Esophagus mucosa (tissue), 1 donor: ENCODE data around the gene CRY2. TPM values are rescaled to one million over a fixed set of nuclear protein-coding genes. Genes with fewer than 3 reads are reported as not detected.
"Not testable (repeated sequence)": the region's sequence is repeated elsewhere in the genome, so short reads cannot be mapped to it uniquely, and the experiment has no call there.

Experiments
- ATAC-seq: fragments of 200-7000 bp; cut with Tn5 transposase; one replicate; pipeline ENCODE4 v1.9.1; 2020
- total RNA-seq: library from RNA; stranded (reverse); gene quantifications from one replicate; pipeline ENCODE4 v1.2.4, GENCODE V29; 2023
- donor health status: DM: yes; HTN: yes; CAD: no.

Gene CRY2
- total RNA-seq, 1 donor from 2014 or later: 6.6 TPM

DNA sequence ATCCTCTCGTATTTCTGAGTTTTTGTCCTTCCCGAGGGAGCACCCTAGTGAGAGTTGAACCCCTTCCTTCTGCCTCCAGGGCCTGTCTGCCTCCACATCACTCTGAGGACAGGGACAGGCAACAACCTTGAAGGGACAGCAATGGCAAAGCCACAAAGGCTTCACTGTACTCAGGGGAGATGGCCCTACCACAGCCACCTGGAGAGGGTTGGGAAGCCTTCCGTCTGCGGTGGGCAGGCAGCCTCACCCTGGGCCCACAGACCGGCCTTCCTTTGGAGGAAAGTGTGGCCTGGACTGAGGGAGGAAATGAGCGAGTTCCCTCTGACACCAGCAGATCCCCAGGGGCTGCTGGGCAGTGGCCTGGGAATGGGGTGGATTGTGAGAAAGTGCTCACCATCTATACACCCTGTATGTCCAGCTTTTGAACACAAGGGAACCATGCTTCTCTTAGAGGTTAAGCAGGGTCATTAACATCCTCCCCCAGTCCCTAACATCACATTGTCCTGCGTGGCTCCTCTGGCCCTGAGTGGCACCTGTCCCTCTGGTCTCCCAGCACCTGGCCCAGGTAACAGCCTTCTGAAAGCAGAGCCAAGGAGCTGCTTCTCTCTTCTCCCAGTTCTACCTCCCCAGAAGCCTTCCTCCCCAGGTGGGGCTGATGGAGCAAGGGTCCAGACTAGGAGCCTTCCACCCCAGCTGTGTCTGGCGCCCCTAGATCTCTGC, 35.5 kb upstream of the CRY2 start:
- no peak for ATAC-seq

- ATAC-seq: no peak
These were observed 34.4 kb upstream of the CRY2 start for GRCh38 chr11:45812581-45813548.

DNA sequence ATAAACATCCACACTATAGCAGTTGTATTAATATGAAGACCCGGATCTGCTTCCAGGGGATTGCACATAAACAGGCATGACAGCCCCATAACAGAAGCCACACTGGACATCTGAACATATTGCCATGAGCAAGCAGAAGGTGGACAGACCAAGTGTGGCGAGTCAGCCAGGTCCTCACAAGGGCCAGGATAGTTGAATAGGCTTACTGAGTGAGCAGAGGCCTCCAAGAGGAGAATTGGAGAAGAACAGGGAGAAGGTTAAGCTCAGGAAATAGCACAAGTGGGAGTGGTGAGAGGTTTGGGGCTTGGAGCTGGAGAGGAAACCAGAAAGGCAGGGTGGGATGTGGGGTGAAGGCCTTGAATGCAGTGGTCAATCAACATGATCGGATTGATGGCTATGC, 31.5 kb upstream of the CRY2 start:
- ATAC-seq: peak; percentile 26

DNA sequence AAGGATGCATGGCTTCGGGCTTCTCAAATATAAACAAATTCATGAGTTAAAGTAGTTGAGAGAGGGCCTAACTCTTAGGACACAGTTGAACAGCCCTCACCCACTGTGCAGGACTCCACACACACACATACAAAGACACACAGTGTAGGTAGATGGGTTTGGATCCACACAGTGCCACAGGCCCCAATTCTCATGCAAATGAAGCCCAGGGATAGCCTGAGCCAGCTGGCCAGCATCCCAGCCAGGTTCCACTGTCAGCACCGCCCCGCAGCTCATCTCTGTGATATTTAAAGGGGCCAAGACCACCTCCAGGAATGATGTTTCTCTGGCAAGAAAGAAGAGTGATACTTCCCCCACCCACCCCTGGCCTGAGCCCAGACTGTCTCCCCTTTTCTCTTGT, 30.7 kb upstream of the CRY2 start:
- ATAC-seq: peak; percentile 42

DNA sequence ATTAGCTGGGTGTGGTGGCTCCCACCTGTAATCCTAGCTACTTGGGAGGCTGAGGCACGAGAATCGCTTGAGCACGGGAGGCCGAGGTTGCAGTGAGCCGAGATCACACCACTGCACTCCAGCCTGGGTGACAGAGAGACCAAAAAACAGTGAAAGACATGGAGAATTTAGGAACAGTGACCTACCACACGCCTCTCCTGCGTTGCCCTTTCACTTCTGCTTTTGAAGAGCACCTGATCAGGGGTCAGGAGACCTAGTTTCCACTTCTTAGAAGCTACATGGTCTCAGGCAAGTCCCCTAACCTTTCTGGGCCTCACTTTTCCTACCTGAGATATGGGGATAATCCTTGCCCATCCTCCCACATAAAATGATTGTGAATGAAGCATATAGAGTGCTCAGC, 30.1 kb upstream of the CRY2 start:
- no peak for ATAC-seq

- no peak for ATAC-seq
These were observed 28.2 kb upstream of the CRY2 start for GRCh38 chr11:45818961-45819605.

DNA sequence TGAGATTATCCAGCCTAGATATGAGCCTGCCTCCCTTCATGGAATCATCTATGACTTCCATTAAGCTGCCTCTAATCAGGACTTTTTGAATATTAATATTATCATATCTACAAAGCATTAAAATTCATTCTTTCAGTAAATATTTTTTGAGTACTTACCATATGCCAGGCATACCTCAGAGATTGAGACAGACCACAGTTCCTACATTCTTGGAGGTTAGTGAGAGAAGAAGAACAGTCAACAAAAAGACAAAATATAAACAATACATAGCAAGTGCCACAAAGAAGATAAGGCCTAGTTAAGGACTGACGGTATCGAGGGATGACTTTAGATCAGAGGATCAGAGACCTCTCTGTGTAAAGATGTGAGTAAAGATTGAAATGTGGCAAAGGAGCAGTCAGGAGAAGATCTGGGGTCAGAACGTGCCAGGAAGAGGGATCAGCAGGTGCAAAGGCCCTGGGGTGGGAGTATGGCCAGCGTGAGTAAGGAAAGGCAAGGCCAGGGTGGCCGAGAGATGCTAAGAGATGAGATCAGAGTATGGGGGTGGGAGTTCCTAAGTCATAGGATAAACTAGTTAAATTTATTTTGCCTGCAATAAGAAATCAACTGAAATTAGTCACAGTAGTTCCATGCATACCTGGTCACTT, 26.9 kb upstream of the CRY2 start:
- ATAC-seq: no peak

- ATAC-seq: not testable (repeated sequence)
These were observed 20.8 kb upstream of the CRY2 start for GRCh38 chr11:45826492-45826891.

GRCh38 chr11:45827123-45827522, 20.2 kb upstream of the CRY2 start:
- no peak for ATAC-seq

- no peak for ATAC-seq
These were observed 18.3 kb upstream of the CRY2 start for GRCh38 chr11:45828996-45829395.

DNA sequence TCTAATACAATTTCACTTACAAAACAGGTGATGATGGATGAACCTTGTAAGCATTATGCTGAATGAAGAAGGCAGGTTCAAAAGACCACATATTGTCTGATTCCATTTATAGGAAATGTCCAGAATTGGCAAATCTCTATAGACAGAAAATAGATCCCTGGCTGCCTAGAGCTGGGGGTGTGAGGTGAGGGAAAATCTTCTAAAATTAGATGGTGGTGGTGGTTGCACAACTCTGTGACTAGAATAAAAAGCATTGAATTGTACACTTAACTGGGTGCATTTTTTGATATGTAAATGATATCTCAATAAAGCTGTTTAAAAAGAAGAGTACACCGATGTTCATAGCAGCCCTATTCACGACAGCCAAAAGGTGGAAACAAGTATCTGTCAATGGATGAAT, 16.7 kb upstream of the CRY2 start:
- no peak for ATAC-seq

DNA sequence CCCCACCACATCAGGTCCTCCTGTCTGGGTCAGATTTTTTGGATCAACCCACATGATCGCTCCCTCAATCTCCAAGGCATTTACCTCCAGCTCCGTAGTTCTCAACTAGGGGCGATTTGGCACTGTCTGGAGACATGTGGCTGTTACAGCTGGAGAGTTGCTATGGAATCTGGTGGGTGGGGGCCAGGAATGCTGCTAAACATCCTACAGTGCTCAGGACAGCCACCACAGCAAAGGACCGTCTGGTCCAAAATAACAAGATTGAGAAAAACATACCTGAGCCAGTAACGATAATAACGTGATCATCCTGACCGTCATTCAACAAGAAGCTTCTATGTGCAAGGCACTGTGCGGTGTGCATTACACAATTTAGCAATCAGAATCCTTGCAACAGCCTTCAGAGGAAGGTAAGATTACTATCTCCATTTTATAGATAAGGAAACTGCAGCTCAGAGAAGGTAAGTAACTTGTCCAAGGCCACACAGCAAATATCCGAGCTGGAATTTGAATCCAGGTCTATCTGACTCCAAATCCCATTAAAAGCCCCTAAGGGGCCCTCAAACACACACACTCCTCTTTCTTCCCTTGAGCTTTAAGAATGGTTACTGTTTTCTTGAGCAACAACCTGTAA, 14.3 kb upstream of the CRY2 start:
- ATAC-seq: no peak

- no peak for ATAC-seq
These were observed 13.5 kb upstream of the CRY2 start for GRCh38 chr11:45833761-45834160.

GRCh38 chr11:45834298-45834756, 12.9 kb upstream of the CRY2 start:
- ATAC-seq: no peak

- ATAC-seq: no peak
These were observed 8.1 kb upstream of the CRY2 start for GRCh38 chr11:45839204-45839603.

DNA sequence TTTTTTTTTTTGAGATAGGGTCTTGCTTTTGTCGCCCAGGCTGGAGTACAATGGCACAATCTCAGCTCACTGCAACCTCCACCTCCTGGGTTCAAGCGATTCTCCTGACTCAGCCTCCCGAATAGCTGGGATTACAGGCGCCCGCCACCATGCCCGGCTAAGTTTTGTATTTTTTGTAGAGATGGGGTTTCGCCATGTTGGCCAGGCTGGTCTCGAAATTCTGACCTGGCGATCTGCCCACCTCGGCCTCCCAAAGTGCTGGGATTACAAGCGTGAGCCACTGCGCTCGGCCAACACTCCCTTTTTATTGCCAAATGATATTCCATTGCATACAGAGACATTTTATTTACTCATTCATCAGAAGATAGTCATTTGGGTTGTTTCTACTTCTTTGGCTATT, 7.0 kb upstream of the CRY2 start:
- ATAC-seq: not testable (repeated sequence)

DNA sequence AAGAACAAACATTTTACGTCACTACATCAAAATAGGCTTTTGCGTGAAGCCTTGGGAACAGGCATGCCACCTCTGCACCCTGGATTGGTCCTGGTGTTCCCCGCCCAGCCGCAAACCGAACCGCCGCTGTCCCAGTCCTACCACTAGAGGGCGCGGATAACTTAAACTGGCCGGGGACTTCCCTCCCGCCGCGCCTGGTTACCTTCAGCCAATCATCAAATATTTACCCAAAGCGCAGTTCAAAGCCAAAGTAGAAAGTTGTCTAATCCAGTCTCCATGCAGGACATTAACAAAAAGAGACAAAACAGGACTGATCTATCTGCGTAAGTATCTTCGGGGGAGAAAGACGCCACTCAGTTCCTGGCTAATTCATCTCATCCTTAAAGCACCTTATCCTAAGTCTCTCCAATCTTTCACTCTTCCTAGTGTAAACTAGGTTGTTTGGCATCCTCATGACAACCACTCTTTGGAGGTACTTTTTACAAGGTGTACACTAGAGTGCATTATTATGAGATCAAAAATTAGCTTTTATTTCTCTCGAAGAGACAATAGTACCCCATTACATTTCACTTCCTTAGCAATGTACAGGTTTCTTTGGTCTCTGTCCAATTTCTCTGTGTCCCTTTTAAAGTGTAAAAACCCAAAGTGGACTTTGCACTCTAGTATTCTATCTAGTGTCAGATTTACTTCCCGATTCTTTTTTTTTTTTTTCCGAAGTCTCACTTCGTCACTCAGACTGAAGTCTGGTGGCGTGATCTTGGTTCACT, 3.9 kb upstream of the CRY2 start:
- ATAC-seq: peak; percentile 58

DNA sequence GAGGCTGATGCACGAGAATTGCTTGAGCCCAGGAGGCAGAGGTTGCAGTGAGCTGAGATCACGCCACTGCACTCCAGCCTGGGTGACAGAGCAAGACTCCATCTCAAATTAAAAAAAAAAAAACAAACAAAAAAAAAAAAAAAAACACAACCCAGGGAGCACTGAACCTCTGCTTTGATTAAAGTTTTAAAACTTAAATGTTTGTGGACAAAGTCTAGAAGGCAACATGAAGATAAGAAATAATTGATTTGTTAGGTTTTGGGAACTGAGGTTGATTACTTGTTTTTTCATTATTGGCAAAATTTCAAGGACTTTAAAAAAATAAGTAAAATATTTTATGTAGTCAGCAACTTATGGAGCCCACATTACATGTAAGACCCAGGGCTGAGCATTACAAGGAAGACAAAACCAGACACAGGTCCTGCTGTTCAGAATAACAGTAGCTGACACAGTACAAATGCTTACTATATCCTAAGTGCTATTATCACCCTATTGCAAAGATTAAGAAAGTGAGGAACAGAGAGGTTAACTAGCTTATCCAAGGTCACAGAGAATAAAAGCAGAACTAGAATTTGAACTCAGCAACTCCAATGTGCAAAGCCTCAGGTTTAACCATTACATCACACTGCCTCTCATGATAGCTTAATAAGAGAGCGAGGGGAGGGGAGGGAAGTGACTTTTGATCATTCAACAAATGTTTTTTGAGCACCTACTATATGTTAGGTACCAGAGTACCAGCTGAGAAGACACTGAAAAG, 2.3 kb upstream of the CRY2 start:
- ATAC-seq: no peak

- ATAC-seq: no peak
These were observed 1.1 kb upstream of the CRY2 start for GRCh38 chr11:45846174-45846675.

DNA sequence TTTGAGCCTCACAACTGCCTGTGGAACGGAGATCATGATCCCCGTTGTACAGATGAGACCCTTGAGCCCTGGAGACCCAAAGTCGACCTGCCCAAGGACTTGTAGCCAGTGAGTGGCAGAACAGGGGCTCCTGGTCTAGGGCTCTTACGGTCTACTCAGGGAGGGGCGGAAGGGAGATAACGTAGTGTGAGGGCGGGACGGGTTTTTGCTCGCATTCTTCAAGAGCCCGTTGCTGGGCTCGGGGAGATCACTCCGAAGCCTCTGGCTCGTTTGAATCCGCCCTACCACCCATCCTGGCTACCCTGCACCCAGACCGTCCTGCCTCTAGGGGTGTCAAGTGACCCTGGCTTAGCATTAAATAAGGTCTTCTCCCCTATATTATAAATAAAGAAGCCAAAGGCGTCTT, 639 bp downstream of the CRY2 start:
- ATAC-seq: peak; percentile 38
